GM12878 (cell line): Measurements from ENCODE around the gene DENND1A. TPM values are rescaled to one million over a fixed set of nuclear protein-coding genes. Genes with fewer than 3 reads are reported as not detected.
"Not testable (repeated sequence)": the region's sequence is repeated elsewhere in the genome, so short reads cannot be mapped to it uniquely, and the experiment has no call there.

ENCODE experiments used
- ATAC-seq: fragments of 200-7000 bp; cut with Tn5 transposase; 3 replicates; pipeline ENCODE4 v1.9.1; 2020; ENCODE audit warnings: mild to moderate bottlenecking, moderate library complexity
- BruUV-seq: library from RNA; stranded (reverse); fragments of 400-500 nt; replicated peaks from 2 replicates; lab custom pipeline; 2021; lab: Mats Ljungman, UMichigan
- CTCF ChIA-PET: fragments of 300-600 bp; sonication (Branson Sonifier 250); formaldehyde crosslinking; extraction: SDS; loops from one replicate; lab custom pipeline; 2021; ENCODE audit warnings: inconsistent platforms; lab: Yijun Ruan, JAX
- POLR2A ChIA-PET: fragments of 350-600 bp; formaldehyde crosslinking; extraction: SDS; loops from one replicate; lab custom pipeline; 2021; ENCODE audit warnings: inconsistent platforms; lab: Charles Lee
- RAD21 ChIA-PET: fragments of 300-600 bp; sonication (Branson Sonifier 250); formaldehyde crosslinking; loops from one replicate; lab custom pipeline; 2023; ENCODE audit warnings: antibody characterized with exemption; ENCODE audit not compliant: unreplicated experiment; lab: Charles Lee
- SMC1A ChIA-PET: fragments of 300-600 bp; sonication (Branson Sonifier 250); formaldehyde crosslinking; loops from one replicate; lab custom pipeline; 2023; ENCODE audit not compliant: unreplicated experiment, uncharacterized antibody; lab: Charles Lee
- DNase-seq: peaks from one replicate; pipeline ENCODE4 v3.0.0-alpha.2; 2011; ENCODE audit warnings: low read depth, low spot score
- FAIRE-seq: peaks from 3 replicates; lab custom pipeline; 2011; peaks lifted over from hg19 to GRCh38; lab: Jason Lieb, UNC
- H2AFZ ChIP-seq: 2 replicates; pipeline ENCODE4 v1.6.0; 2011; ENCODE audit warnings: low read depth, low read length, control low read depth; ENCODE audit not compliant: control insufficient read depth
- H3K27ac ChIP-seq: 2 replicates; pipeline ENCODE4 v1.5.1; 2011; ENCODE audit warnings: control low read depth; ENCODE audit not compliant: control insufficient read depth, insufficient read depth
- H3K27me3 ChIP-seq, 2 experiments: replicated peaks in 1 of 2; 2 replicates each; pipeline versions ENCODE4 v1.6.0 to v1.6.1; 2011; ENCODE audit warnings: low read length in 1 of 2; ENCODE audit not compliant: control insufficient read depth in 2 of 2, insufficient read depth in 2 of 2
- H3K36me3 ChIP-seq, 2 experiments: 2 replicates each; pipeline ENCODE4 v1.5.1; 2011; ENCODE audit warnings: low read length in 1 of 2; ENCODE audit not compliant: control insufficient read depth in 2 of 2, insufficient read depth in 2 of 2
- H3K4me1 ChIP-seq: 2 replicates; pipeline ENCODE4 v1.6.1; 2011; ENCODE audit warnings: mild to moderate bottlenecking, low read length, moderate library complexity, mixed read lengths; ENCODE audit not compliant: control insufficient read depth, insufficient read depth
- H3K4me2 ChIP-seq: 2 replicates; pipeline ENCODE4 v1.6.0; 2011; ENCODE audit warnings: control low read depth; ENCODE audit not compliant: control insufficient read depth, insufficient read depth
- H3K4me3 ChIP-seq: fragments of 200-600 bp; sonication (generic); 2 replicates; pipeline ENCODE4 v1.5.1; 2016
- H3K79me2 ChIP-seq: 2 replicates; pipeline ENCODE4 v1.6.0; 2011; ENCODE audit warnings: low read length; ENCODE audit not compliant: control insufficient read depth, insufficient read depth
- H3K9ac ChIP-seq: 2 replicates; pipeline ENCODE4 v1.8.0; 2011; ENCODE audit warnings: low read length, control low read depth, mixed read lengths; ENCODE audit not compliant: control insufficient read depth, insufficient read depth
- H3K9me3 ChIP-seq: replicated peaks from 3 replicates; pipeline ENCODE4 v1.5.1; 2011; ENCODE audit warnings: mild to moderate bottlenecking, low read length; ENCODE audit not compliant: control insufficient read depth, insufficient read depth
- H4K20me1 ChIP-seq: 2 replicates; pipeline ENCODE4 v1.6.0; 2011; ENCODE audit not compliant: control insufficient read depth, insufficient read depth
- BCLAF1 ChIP-seq: fragments of 450-650 bp; IDR thresholded peaks from 2 replicates; pipeline ENCODE4 v1.6.1; 2017; ENCODE audit warnings: antibody characterized with exemption, mild to moderate bottlenecking, moderate library complexity
- DPF2 ChIP-seq: fragments of 450-650 bp; IDR thresholded peaks from 2 replicates; pipeline ENCODE4 v1.6.1; 2017; ENCODE audit warnings: mild to moderate bottlenecking
- HDGF ChIP-seq: fragments of 450-650 bp; IDR thresholded peaks from 2 replicates; pipeline ENCODE4 v1.6.1; 2016; ENCODE audit warnings: antibody characterized with exemption
- RB1 ChIP-seq: fragments of 450-650 bp; formaldehyde crosslinking; IDR thresholded peaks from 2 replicates; pipeline ENCODE4 v1.6.1; 2017; ENCODE audit warnings: mild to moderate bottlenecking, borderline replicate concordance
- STAT3 ChIP-seq: IDR thresholded peaks from 2 replicates; pipeline ENCODE4 v1.6.1; 2011; ENCODE audit warnings: low read depth, low read length, improper control_type of control experiment
- USF2 ChIP-seq: IDR thresholded peaks from 2 replicates; pipeline ENCODE4 v1.6.1; 2011; ENCODE audit warnings: low read depth, low read length, improper control_type of control experiment, borderline replicate concordance
- ZBTB4 ChIP-seq: fragments of 450-650 bp; formaldehyde crosslinking; IDR thresholded peaks from 2 replicates; pipeline ENCODE4 v1.4.0; 2022; ENCODE audit warnings: mild to moderate bottlenecking, moderate library complexity
- ZNF207 ChIP-seq: fragments of 450-650 bp; IDR thresholded peaks from 2 replicates; pipeline ENCODE4 v1.6.1; 2014; ENCODE audit warnings: antibody characterized with exemption, mild to moderate bottlenecking, borderline replicate concordance
- WGBS: methylation state at CpG from one replicate; pipeline ENCODE4 v1.1.6; 2016; ENCODE audit warnings: low lambda C conversion rate; ENCODE audit not compliant: insufficient replicate concordance, insufficient coverage; ENCODE audit errors: missing lambda C conversion rate; 5-methylcytosine and 5-hydroxymethylcytosine counted together
- in situ Hi-C: fragments of 300-500 bp; cut with MboI; formaldehyde crosslinking; loops from 9 replicates; pipeline ENCODE4 v1.14.3; 2018; ENCODE audit warnings: mixed read lengths
- intact Hi-C: fragments of 100-400 bp; cut with micrococcal nuclease; formaldehyde crosslinking; loops from one replicate; pipeline ENCODE4 v1.14.2; 2022; ENCODE audit not compliant: unreplicated experiment
- polyA plus RNA-seq, 11 experiments: library from polyadenylated mRNA; depleted of rRNA in 4 of 11; unstranded in 6 of 11; stranded (reverse) in 5 of 11; fragments of >200 nt; fragmentation: Nextera tagmentation in 4 of 11; fragmentation: Illumina TruSeq in 1 of 11; extraction: Ambion mirVana in 4 of 11; extraction: Trizol in 1 of 11; gene quantifications; 1 replicate in 1 of 11; 2 replicates in 10 of 11; pipeline versions ENCODE4 v1.2.1 to v1.2.3, GENCODE V29; 2011 to 2016; ENCODE audit warnings: inconsistent platforms in 2 of 11, missing spikeins in 2 of 11, low read depth in 1 of 11
- total RNA-seq, 4 experiments: library from RNA; depleted of rRNA in 3 of 4; stranded (reverse); fragments of >200 nt in 3 of 4; fragmentation: Illumina TruSeq in 1 of 4; extraction: Trizol in 1 of 4; gene quantifications; 2 replicates each; pipeline versions ENCODE4 v1.2.1 to v1.2.3, GENCODE V29; 2013 to 2021
- TF ChIP-seq, protein P1 (sequence below): IDR thresholded peaks from 2 replicates; pipeline ENCODE4 v1.6.1; 2012; ENCODE audit warnings: low read depth, low read length, improper control_type of control experiment

Gene DENND1A
- total and polyA plus RNA-seq, 10 of the 15 experiments (the other 5 are each of a cell fraction or from before 2014, with no cell fraction given): 14.1 to 48.6 (median 35.2) TPM

DNA sequence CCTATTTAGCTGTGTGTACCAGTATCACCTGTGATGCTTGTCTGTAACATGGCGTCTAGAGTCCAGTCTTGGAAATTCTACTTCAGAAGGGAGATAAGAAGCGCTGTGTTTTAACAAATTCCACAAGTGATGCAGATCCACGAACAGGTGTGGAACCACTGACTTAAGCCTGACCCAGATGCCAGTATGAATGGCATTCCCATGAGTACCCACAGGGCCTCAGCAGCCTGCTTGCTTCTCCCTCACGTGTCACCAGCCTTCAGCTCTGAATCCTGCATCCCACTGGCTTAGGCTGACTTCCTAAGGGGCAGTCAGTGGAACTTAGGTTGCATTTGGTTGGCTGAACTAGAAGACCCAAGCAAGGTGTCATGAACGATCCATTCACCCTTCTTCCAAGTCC is 8.5 kb upstream of the DENND1A start:
- in situ Hi-C loops: no loop called here
- ChIA-PET RAD21 (interaction anchor here (0.8 to 3.5 kb wide), 2 partner anchors 15 to 59 kb away, joined by 4 to 20 read pairs; no protein-coding TSS in a partner anchor), SMC1A (interaction anchor here (1.0 to 1.7 kb wide), 5 partner anchors 11 to 279 kb away, joined by 3 to 7 read pairs (median 3); no protein-coding TSS in a partner anchor), POLR2A (interaction anchor here (1.2 kb wide), 1 partner anchor 58 kb away, joined by 3 read pairs; no protein-coding TSS in a partner anchor), CTCF (interaction anchor here (0.8 to 1.2 kb wide), 2 partner anchors 14 to 103 kb away, joined by 3 read pairs; no protein-coding TSS in a partner anchor)
- H3K9me3 ChIP-seq: no peaks in the 10 kb centered on the region; the same call in 2 of the 3 replicates
- intact Hi-C loops: no loop called here
- WGBS: 31% methylated on average over 5 of the region's 5 CpGs
- no peaks in the 10 kb centered on the region for H3K27me3 ChIP-seq
- H3K4me1 ChIP-seq: no peaks in the 10 kb centered on the region
- TF ChIP-seq STAT3 (no peak), DPF2 (no peak), RB1 (no peak), BCLAF1 (no peak), ZBTB4 (no peak), ZNF207 (no peak), HDGF (no peak), USF2 (no peak)
- TF ChIP-seq, protein P1, sequence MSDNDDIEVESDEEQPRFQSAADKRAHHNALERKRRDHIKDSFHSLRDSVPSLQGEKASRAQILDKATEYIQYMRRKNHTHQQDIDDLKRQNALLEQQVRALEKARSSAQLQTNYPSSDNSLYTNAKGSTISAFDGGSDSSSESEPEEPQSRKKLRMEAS: no peak
- no peak for FAIRE-seq
- H2AFZ ChIP-seq: no peak overlapping the region
- H3K4me2 ChIP-seq: no peak overlapping the region
- DNase-seq: no peak
- no TSS peak for BruUV-seq
- H3K9ac ChIP-seq: no peak overlapping the region
- ATAC-seq: no peak
- no peaks in the 10 kb centered on the region for H3K36me3 ChIP-seq
- no peaks in the 10 kb centered on the region for H4K20me1 ChIP-seq
- no peak overlapping the region for H3K27ac ChIP-seq
- no peak overlapping the region for H3K4me3 ChIP-seq
- no peaks in the 10 kb centered on the region for H3K79me2 ChIP-seq

DNA sequence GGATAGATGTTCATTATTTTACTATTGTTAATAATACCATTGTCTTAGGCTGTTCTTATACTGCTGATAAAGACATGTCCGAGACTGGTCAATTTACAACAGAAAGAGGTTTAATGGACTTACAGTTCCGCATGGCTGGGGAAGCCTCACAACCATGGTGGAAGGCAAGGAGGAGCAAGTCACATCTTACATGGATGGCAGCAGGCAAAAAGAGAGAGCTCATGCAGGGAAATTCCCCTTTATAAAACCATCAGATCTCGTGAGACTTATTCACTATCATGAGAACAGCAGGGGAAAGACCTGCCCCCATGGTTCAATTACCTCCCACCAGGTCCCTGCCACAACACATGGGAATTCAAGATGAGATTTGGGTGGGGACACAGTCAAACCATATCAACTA is 6.6 kb upstream of the DENND1A start:
- ChIA-PET POLR2A (interaction anchor here (1.0 to 1.4 kb wide), 2 partner anchors 60 to 62 kb away, joined by 3 to 4 read pairs; no protein-coding TSS in a partner anchor), SMC1A (interaction anchor here (1.3 to 1.7 kb wide), 2 partner anchors 9 to 175 kb away, joined by 4 to 7 read pairs; no protein-coding TSS in a partner anchor), CTCF (interaction anchor here (1.2 kb wide), 1 partner anchor 104 kb away, joined by 3 read pairs; no protein-coding TSS in a partner anchor)
- DNase-seq, in situ Hi-C loops, H3K4me3 ChIP-seq, BruUV-seq, intact Hi-C loops, H3K36me3 ChIP-seq, H3K27me3 ChIP-seq, H3K4me1 ChIP-seq, H2AFZ ChIP-seq, H3K9me3 ChIP-seq, H3K79me2 ChIP-seq, H3K4me2 ChIP-seq, H4K20me1 ChIP-seq, ATAC-seq, H3K27ac ChIP-seq, FAIRE-seq, H3K9ac ChIP-seq, RAD21 ChIA-PET: not testable (repeated sequence)
- 59% methylated on average over 3 of the region's 3 CpGs for WGBS
